Measurements from ENCODE around the gene RIC3.

- no peak for TF ChIP-seq CTCF (IDR thresholded peaks at IDR 0.05)
- no peak for TF ChIP-seq POLR2AphosphoS5 (IDR thresholded peaks at IDR 0.05)
Observed at GRCh38 chr11:8096575-8096974, 72.2 kb downstream of the RIC3 start.
